ENCODE data around the gene CPNE8.

Gene CPNE8

GRCh38 chr12:38728894-38729293 lies 176.5 kb downstream of the CPNE8 start:
- no peak for DNase-seq (ENCODE audit: low read depth)

- no peak for DNase-seq (ENCODE audit: low read depth)
These were observed 183.7 kb downstream of the CPNE8 start for GRCh38 chr12:38721611-38722252.

GRCh38 chr12:38720661-38721060 lies 184.7 kb downstream of the CPNE8 start:
- no peak for DNase-seq (ENCODE audit: low read depth)

- no peak for DNase-seq (ENCODE audit: low read depth)
These were observed 192.1 kb downstream of the CPNE8 start for GRCh38 chr12:38713294-38713693.

- DNase-seq (ENCODE audit: low read depth): no peak
These were observed 194.3 kb downstream of the CPNE8 start for GRCh38 chr12:38711054-38711453.

GRCh38 chr12:38708466-38708865 lies 196.9 kb downstream of the CPNE8 start:
- DNase-seq (ENCODE audit: low read depth): no peak

GRCh38 chr12:38707648-38708047 lies 197.7 kb downstream of the CPNE8 start:
- DNase-seq (ENCODE audit: low read depth): no peak

GRCh38 chr12:38697289-38697688 lies 208.1 kb downstream of the CPNE8 start:
- no peak for DNase-seq (ENCODE audit: low read depth)

- DNase-seq (ENCODE audit: low read depth): no peak
These were observed 210.3 kb downstream of the CPNE8 start for GRCh38 chr12:38695057-38695456.

GRCh38 chr12:38691164-38691563 lies 214.2 kb downstream of the CPNE8 start:
- no peak for DNase-seq (ENCODE audit: low read depth)

- DNase-seq (ENCODE audit: low read depth): no peak
These were observed 214.7 kb downstream of the CPNE8 start for GRCh38 chr12:38690646-38691045.

- no peak for DNase-seq (ENCODE audit: low read depth)
These were observed 215.7 kb downstream of the CPNE8 start for GRCh38 chr12:38689704-38690103.

GRCh38 chr12:38689195-38689594 lies 216.2 kb downstream of the CPNE8 start:
- no peak for DNase-seq (ENCODE audit: low read depth)

GRCh38 chr12:38682521-38682920 lies 222.9 kb downstream of the CPNE8 start:
- DNase-seq (ENCODE audit: low read depth): no peak

- DNase-seq (ENCODE audit: low read depth): no peak
These were observed 235.9 kb downstream of the CPNE8 start for GRCh38 chr12:38669530-38669929.

- no peak for DNase-seq (ENCODE audit: low read depth)
These were observed 236.3 kb downstream of the CPNE8 start for GRCh38 chr12:38669081-38669480.

- no peak for DNase-seq (ENCODE audit: low read depth)
These were observed 239.0 kb downstream of the CPNE8 start for GRCh38 chr12:38666425-38666824.

GRCh38 chr12:38664661-38665269 lies 240.6 kb downstream of the CPNE8 start:
- DNase-seq (ENCODE audit: low read depth): no peak

- DNase-seq (ENCODE audit: low read depth): no peak
These were observed 242.6 kb downstream of the CPNE8 start for GRCh38 chr12:38662829-38663228.

GRCh38 chr12:38653650-38654049 lies 251.7 kb downstream of the CPNE8 start:
- no peak for DNase-seq (ENCODE audit: low read depth)

- DNase-seq (ENCODE audit: low read depth): no peak
These were observed 256.6 kb downstream of the CPNE8 start for GRCh38 chr12:38648813-38649212.

GRCh38 chr12:38646146-38646545 lies 259.2 kb downstream of the CPNE8 start:
- no peak for DNase-seq (ENCODE audit: low read depth)

- DNase-seq (ENCODE audit: low read depth): no peak
These were observed 265.8 kb downstream of the CPNE8 start for GRCh38 chr12:38639625-38640024.

GRCh38 chr12:38638401-38638800 lies 267.0 kb downstream of the CPNE8 start:
- no peak for DNase-seq (ENCODE audit: low read depth)
